Measurements from ENCODE around the gene CBARP. TPM values are rescaled to one million over a fixed set of nuclear protein-coding genes. Genes with fewer than 3 reads are reported as not detected.

Gene CBARP
- total RNA-seq, 6 donors from 2014 or later = 0.30 to 1.8 (median 1.0) TPM; not detected in 2

DNA sequence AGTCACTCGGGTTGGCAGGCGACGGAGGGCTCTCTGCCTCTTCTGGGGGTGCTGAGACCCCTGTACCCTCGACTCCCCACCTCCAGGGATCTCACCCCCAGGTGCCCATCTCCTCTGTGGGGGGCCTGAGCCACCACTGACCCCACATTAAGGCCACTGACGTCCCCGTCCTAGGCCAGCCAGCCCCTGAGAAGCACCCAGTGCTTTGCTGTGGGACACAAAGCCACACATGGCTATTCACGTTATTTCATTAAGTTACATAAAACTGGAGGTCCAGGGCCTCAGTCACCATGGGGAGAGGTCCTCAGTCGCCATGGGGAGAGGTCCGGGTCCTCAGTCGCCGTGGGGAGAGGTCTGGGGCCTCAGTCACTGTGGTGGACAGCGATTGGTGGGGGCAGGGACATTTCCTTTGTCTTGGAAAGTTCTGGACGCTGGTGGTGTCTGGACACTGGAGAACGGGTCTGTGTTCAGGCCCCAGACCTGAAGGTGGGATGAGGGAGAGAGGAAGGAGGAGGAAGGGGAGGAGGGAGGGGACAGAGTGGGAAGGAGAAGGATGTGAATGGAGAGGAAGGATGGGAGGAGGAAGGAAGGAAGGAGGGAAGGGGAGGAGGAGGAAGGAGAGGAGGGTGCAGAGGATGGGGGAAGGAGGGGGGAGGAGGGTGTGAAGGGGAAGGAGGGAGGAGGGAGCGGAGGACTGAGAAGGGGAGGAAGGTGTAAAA is 43.9 kb upstream of the CBARP start:
- ATAC-seq (ENCODE audit: low FRiP score in 2 of 2) (no peak), DNase-seq (no peak)
- no peak overlapping the region for H3K27ac ChIP-seq

DNA sequence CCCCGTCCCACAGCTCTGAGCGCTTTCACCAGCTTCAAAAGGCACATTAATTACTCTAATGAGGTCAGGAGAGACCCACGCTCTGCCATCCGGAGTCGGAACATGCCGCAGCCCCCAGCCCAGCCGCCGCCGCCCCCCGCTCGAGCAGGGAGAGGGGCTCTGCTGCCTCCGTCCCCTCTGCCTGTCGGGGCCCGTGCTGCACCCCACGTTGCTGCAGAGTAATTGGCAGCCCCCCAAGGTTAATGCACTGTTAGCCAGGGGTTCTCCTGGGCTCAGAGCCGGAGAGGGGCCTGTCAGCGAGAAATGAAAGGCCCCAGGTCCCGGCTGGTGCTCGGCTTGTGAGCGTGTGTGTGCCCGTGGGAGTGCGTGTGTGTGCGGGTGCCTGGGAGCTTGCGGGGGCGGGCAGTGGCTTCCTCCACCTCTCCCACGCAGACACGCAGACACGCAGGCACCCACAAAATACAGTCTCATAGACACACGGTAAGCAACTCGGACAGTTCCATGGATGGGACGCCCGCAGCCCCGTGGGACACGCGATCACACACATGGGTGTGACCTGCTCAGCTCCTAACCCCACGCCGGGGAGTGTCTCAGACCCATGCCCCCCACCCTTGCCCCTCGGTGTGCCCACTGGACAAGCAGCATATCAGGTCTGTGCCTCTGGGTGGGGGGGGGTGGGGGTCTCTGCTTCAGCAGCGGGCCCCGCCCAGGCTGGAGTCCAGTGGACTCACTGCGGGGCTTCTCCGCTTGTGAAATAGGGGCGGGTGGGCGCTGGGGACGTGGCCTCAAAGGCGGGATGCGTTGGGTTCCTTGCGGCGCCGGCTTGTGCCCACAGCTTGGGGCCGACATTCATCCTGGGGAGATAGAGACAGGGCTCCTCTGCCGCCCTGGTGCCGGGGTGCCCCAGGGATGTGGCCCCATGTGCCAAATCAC is 43.1 kb upstream of the CBARP start:
- DNase-seq (peak in 1 of 2 donors; percentile 87), ATAC-seq (ENCODE audit: low FRiP score in 2 of 2) (no peak)
- Histone ChIP-seq H3K27me3 (peaks cover 0 to 26% (median 12%) of the 10 kb centered on the region in 4 donors), H3K27ac (no peak overlapping the region), H3K4me3 (no peak overlapping the region), H3K9me3 (no peaks in the 10 kb centered on the region), H3K4me1 (peaks cover 10 to 19% (median 11%) of the 10 kb centered on the region in 4 donors), H3K36me3 (peaks cover 5 to 17% (median 9%) of the 10 kb centered on the region in 4 donors)
- WGBS, 2 donors = 93 to 98% methylated on average over 10 to 45 of the region's 53 CpGs
- TF ChIP-seq, protein P1, sequence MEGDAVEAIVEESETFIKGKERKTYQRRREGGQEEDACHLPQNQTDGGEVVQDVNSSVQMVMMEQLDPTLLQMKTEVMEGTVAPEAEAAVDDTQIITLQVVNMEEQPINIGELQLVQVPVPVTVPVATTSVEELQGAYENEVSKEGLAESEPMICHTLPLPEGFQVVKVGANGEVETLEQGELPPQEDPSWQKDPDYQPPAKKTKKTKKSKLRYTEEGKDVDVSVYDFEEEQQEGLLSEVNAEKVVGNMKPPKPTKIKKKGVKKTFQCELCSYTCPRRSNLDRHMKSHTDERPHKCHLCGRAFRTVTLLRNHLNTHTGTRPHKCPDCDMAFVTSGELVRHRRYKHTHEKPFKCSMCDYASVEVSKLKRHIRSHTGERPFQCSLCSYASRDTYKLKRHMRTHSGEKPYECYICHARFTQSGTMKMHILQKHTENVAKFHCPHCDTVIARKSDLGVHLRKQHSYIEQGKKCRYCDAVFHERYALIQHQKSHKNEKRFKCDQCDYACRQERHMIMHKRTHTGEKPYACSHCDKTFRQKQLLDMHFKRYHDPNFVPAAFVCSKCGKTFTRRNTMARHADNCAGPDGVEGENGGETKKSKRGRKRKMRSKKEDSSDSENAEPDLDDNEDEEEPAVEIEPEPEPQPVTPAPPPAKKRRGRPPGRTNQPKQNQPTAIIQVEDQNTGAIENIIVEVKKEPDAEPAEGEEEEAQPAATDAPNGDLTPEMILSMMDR (IDR thresholded peaks at IDR 0.05) = no peak
- no peak for TF ChIP-seq POLR2A (IDR thresholded peaks at IDR 0.05)
- no peak for TF ChIP-seq POLR2AphosphoS5 (IDR thresholded peaks at IDR 0.05)
- TF ChIP-seq EP300 (IDR thresholded peaks at IDR 0.05) = no peak

More for the DNA sequence above, 43.9 kb upstream of the CBARP start:
- H3K4me1 ChIP-seq = peaks cover 2 to 19% (median 8%) of the 10 kb centered on the region in 4 donors
- 64 to 69% methylated on average over 12 to 14 of the region's 15 CpGs for WGBS, 2 donors
- no peak overlapping the region for H3K4me3 ChIP-seq
- TF ChIP-seq EP300 (IDR thresholded peaks at IDR 0.05) = no peak
- TF ChIP-seq, protein P1 (IDR thresholded peaks at IDR 0.05) = no peak
- no peak for TF ChIP-seq POLR2A (IDR thresholded peaks at IDR 0.05)
- no peak for TF ChIP-seq POLR2AphosphoS5 (IDR thresholded peaks at IDR 0.05)
- H3K36me3 ChIP-seq = peaks cover 5 to 17% (median 9%) of the 10 kb centered on the region in 4 donors
- peaks cover 0 to 34% (median 14%) of the 10 kb centered on the region in 4 donors for H3K27me3 ChIP-seq
- H3K9me3 ChIP-seq = no peaks in the 10 kb centered on the region

DNA sequence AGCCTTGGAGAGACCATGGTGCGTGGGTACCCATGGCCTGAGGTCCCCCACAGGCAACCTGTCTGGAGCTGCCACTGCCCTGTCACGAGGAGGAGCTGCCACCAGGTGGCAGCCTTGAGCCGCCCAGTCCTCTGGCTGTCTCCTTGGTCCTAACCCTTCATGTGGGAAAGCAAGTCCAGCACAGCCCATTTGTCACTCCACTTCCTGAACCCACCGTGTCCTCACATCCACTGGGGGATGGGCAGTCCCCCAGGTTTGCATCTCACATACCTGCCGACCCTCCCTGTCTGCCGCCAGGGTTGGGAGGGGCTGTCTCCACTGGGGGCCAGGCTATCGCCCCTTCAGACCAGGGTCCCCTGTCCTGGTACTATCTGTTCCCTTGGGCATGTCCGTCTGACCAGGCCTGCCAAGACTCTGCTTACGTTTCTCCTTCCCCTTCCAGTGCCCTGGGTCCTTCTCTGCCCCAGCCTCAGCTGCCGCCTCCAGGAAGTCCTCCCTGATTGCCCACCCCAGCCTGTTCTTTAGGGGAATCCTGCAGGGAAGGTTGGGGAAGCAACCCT is 42.1 kb upstream of the CBARP start:
- H3K27ac ChIP-seq = no peak overlapping the region
- peak; percentile 61 for ATAC-seq (ENCODE audit: low FRiP score in 2 of 2)
- TF ChIP-seq, protein P1 (IDR thresholded peaks at IDR 0.05) = peak; percentile 89 to 94 (median 90)
- TF ChIP-seq EP300 (IDR thresholded peaks at IDR 0.05) (no peak), POLR2AphosphoS5 (IDR thresholded peaks at IDR 0.05) (no peak), POLR2A (IDR thresholded peaks at IDR 0.05) (peak in 1 of 4 donors; percentile 12)
- H3K27me3 ChIP-seq = peaks cover 0 to 18% (median 4%) of the 10 kb centered on the region in 4 donors
- H3K9me3 ChIP-seq = no peaks in the 10 kb centered on the region
- no peak overlapping the region for H3K4me3 ChIP-seq
- H3K4me1 ChIP-seq = peaks cover 13 to 21% (median 14%) of the 10 kb centered on the region in 4 donors
- DNase-seq = peak; percentile 83 to 94
- 38 to 48% methylated on average over 7 to 9 of the region's 10 CpGs for WGBS, 2 donors
- H3K36me3 ChIP-seq = peaks cover 5 to 20% (median 13%) of the 10 kb centered on the region in 4 donors

DNA sequence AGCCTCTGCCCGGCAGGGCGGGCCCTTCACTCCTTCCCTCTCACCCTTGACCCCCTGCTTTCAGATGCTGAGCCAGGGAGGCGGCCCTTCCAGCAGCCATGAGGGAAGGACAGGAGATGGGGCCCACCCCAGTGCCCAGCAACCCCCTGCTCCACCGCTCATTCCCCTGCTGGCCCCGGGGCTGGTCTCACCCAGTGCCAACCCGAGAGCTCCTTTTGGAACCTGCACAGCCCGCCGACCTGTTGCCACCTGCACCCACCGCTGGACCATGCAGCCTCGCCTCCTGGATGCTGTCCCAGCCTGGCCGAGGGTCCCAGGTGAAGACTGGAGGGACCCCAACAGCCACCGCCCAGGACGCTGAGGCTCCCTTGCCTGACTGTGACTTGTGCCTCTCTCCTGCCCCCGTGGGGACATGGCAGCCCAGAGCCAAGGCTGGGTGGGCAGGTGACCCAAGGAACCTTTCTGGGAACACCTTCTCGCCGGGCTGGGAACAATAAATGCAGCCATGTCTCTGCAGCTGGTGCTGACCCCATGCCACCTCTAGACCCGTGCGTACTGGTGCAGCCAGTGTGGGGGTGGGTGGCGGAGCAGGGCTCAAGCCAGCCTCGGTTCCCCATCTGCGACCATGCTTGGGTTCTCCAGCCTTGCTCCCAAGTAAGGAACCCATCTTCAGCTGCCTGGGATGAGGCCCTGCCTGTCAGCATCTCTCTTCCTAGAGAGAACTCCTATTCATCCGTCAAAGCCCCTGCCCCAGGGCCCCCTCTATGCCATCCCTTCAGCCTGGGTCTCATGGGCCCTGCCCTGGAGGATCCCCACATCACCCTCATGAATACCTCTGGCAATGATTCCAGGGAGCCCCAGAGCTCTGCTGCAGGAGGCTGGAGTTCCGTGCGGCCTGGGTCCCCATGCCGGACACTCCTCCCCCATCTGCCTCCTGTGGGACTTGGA is 41.2 kb upstream of the CBARP start:
- ATAC-seq (ENCODE audit: low FRiP score in 2 of 2) = no peak
- DNase-seq = peak in 1 of 2 donors; percentile 63
- Histone ChIP-seq H3K27ac (no peak overlapping the region), H3K36me3 (peaks cover 13 to 28% (median 21%) of the 10 kb centered on the region in 4 donors), H3K27me3 (peaks cover 0 to 10% (median 2%) of the 10 kb centered on the region in 4 donors), H3K4me1 (peaks cover 21 to 30% (median 22%) of the 10 kb centered on the region in 4 donors), H3K9me3 (no peaks in the 10 kb centered on the region), H3K4me3 (no peak overlapping the region)
- 91 to 97% methylated on average over 13 to 25 of the region's 25 CpGs for WGBS, 2 donors
- TF ChIP-seq EP300 (IDR thresholded peaks at IDR 0.05) = no peak
- no peak for TF ChIP-seq POLR2AphosphoS5 (IDR thresholded peaks at IDR 0.05)
- TF ChIP-seq, protein P1 (IDR thresholded peaks at IDR 0.05) = no peak
- TF ChIP-seq POLR2A (IDR thresholded peaks at IDR 0.05) = no peak

All from upper lobe of left lung (tissue), 6 donors.